NCI-H345 treated with DMSO at 0.1 percent for 48 hours (cell line): ENCODE measurements around the gene MX2.
A peak's percentile ranks its signal among the peaks of the same experiment; 100 is the strongest.
"Not testable (repeated sequence)": the region's sequence is repeated elsewhere in the genome, so short reads cannot be mapped to it uniquely, and the experiment has no call there.

Experiments
- DNase-seq: peaks from one replicate; lab custom pipeline; 2025; ENCODE audit not compliant: unreplicated experiment; lab: John Stamatoyannopoulos, UW

The MX2 gene

DNA sequence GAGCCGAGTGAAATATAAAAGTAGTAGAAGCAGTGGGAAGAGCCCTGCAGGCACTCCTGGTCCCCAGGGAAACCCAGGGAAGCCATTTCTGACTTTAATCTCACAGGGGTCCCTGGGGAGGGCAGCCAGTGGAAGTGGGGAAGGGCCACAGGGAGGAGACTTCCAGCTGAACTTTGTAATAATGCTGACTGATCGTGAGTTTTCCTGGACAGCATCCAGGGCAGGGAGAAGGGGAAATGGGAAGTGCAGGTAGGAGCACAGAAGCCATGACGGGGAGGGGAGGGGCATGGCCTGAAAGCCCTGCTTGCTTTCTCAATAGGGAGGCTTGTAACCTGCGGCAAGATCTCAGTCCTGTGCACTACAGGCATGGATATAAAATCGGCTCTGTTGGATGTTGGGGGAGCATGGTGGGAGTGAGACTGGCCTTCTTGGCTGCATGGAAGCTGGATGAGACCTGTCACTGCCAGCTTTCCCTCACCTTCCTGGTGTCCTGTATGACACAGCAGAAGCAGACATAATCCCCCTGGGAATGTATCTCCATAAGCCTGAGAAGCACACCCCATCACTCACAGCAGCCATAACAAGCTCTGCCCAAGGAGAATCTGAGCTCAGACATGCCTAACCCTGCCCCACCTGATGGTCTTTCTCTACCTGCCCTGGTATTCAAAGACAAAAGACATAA is 49.1 kb downstream of the MX2 start:
- DNase-seq: no peak

DNA sequence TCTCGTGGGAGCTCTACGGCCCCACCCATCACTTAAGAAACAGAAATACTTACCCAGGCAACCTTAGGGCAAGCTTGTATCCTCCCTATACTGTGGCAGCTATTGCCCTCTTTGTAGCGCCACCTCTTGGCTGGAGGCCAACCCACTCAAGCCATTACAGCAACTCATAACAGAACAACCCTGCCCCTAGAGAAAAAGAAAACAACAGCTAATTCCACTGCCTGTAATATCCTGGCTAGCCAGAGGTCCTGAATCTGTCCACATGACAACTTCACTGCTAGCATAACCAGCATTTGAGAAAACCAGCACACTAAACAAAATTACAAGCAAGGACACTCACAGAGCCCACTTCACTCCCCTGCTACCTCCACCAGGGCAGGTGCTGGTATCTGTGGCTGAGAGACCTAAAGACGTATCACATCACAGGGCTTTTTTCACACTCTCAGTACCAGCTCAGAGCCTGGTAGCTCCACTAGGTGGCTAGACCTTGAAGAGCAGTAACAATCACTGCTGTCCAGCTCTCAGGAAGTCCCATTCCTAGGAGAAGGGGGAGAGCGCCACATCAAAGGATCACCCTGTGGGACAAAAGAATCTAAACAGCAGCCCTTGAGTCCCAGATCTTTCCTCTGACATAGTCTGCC is 49.7 kb downstream of the MX2 start:
- DNase-seq: no peak

DNA sequence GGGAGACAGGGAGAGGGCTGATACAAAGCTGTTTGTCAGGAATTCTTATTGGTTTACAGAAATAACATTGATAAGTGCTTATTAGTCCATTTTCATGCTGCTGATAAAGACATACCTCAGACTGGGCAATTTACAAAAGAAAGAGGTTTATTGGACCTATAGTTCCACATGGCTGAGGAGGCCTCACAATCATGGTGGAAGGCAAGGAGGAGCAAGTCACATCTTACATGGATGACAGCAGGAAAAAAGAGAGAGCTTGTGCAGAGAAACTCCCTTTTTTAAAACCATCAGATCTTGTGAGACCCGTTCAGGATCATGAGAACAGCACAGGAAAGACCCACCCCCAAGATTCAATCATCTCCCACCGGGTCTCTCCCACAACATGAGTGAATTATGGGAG is 55.7 kb downstream of the MX2 start:
- DNase-seq: not testable (repeated sequence)

- DNase-seq: no peak
Measured at GRCh38 chr21:41418393-41418792, 56.6 kb downstream of the MX2 start.

- no peak for DNase-seq
Measured at GRCh38 chr21:41418956-41419680, 57.3 kb downstream of the MX2 start.

GRCh38 chr21:41419921-41420862 is 58.4 kb downstream of the MX2 start:
- peak; percentile 40 for DNase-seq

GRCh38 chr21:41420998-41421397 is 59.2 kb downstream of the MX2 start:
- not testable (repeated sequence) for DNase-seq

DNA sequence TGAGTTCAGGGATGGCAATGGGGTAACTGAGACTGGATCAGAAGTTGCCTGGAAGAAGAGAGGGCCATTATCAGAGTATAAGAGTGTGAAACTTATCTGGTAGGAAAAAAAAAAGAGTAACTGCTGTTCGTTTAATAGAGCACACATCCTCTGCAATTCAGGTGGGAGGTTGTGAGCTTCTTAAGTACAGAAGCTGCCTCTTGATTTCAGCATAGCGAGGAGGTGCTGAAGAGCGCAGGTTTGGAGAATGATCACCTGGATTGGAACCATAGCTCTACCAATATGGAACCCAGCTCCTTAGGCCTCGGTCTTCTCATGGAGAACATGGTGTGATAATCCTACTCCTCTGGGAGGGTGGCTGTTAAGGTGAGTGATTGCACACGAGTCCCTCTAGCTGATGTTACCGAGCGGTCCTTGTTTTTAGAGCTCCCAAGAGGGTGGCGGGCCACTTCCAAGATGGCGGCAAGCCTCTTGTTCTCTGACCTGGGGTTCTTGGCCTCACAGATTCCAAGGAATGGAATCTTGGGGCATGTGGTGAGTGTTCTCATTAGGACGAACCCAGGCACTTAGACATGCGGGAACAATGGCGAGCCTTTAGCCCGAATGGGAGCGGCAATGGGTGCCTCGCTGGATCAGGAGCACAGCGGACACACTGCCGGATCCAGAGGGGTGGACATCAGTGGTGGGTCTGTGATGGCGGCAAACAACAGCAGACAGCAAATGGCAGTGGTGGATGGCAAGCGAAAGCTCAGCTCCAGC is 60.9 kb downstream of the MX2 start:
- no peak for DNase-seq

DNA sequence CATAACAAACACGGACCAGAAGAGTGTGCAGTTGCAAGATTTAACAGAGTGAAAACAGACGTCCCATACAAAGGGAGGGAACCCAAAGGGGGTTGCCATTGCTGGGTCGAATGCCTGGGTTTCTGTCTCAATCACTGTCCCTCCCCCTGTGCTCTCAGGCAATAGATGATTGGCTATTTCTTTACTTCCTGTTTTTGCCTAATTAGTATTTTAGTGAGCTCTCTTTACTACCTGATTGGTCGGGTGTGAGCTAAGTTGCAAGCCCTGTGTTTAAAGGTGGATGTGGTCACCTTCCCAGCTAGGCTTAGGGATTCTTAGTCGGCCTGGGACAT is 61.4 kb downstream of the MX2 start:
- DNase-seq: not testable (repeated sequence)

DNA sequence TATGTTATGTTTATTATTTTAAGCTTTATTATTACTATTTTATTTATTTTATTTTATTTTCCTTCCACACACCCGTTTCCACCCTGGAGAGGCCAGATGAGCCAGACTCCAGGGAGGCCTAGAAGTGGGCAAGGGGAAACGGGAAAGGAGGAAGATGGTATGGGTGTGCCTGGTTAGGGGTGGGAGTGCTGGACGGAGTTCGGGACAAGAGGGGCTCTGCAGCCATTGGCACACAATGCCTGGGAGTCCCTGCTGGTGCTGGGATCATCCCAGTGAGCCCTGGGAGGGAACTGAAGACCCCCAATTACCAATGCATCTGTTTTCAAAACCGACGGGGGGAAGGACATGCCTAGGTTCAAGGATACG is 63.7 kb downstream of the MX2 start:
- no peak for DNase-seq

GRCh38 chr21:41425954-41426675 is 64.3 kb downstream of the MX2 start, which contains the start of gene MX1:
Gene MX1 (plus strand): TSS chr21:41426239. CDS start chr21:41432071, 5,832 bp downstream.
- DNase-seq: no peak

DNA sequence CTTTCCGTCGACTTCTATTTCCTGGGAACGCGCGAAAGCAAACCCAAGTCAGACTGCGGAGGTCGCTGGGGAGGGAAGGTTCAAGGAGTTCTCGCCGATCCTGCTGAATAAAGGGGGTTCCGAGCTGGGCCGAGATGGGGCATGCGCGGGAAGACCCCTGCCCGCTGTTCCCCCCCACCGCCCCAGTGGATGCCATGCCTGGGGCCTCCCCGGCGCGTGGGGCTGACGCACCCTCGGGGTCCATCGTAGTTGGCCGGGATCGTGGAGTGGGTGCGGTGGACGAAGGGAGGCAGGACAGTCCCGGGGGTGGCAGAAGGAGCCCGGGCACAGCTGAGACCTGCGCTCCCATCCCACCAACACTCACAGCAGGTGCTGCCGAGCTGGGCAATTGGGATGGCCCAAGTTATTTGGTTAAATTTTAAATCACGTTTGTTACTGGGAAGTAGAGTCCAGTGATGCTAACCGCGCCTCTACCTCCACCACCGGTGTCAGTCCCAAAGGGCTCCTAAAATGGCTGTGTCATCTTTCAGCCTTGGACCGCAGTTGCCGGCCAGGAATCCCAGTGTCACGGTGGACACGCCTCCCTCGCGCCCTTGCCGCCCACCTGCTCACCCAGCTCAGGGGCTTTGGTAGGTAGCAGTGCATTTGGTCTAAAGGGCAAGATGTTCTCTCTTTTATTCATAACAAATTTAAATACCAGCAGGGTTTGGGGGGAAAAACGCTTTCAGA is 65.0 kb downstream of the MX2 start:
- DNase-seq: no peak

DNA sequence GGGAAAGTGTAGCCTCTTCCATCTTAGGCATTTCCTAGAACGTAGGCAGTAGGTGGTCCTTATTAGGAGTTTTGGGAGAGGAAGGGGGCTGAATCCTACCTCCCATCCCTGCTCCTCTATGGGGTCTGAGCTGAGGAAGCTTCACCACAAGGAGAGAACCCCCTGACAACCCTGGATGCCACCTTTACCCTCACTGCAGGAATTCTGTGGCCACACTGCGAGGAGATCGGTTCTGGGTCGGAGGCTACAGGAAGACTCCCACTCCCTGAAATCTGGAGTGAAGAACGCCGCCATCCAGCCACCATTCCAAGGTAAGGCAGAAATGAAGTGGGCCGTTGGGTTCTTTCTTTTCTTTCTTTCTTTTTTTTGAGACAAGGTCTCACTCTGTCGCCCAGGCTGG is 65.7 kb downstream of the MX2 start:
- no peak for DNase-seq

DNA sequence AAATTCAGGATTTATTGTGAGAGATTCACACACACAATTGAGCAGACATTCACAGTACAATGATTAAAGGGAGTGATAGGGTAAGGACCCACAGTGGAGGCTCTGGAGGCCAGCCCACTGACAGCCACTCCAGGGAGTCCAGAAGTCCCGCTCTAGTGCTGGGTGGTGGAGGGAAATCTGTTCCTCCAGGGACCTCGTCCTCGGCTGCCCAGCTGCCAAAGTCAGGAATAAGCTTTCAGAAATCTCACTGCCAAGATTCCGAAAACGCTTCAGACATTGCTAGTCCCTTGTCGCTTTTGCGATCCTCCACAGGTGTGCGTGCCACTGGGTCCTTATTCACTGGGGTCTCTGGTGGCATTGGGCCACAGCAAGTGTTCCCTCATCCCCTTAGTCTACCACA is 66.5 kb downstream of the MX2 start:
- DNase-seq: no peak

GRCh38 chr21:41428847-41429246 is 67.0 kb downstream of the MX2 start:
- no peak for DNase-seq

GRCh38 chr21:41429305-41429704 is 67.5 kb downstream of the MX2 start:
- DNase-seq: no peak

DNA sequence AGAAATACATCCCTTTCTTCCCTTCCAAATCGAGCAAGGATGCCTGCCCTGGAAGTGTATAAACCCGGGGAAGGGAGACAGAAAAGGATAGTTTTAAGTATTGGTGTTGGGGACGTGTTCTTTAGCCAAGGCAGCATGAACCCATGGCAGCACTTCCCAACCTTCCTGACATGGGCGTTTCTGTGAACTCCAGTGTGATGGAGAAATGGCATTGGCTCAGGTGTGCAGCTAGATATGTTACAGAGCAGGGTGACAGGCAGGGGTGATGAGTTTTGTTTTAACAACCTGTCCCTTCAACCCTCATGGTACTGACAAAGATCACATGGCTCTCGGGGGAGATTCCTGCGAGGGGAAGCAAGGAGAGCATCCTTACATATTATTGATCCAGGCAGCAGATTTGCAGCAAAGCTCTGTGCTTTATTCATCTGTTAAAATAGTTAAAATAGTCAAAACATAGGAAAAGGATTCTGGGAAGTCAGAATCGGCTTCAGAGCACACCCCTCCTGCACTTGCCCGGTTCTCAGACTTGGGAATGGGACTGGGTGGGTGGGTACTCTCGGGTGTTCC is 68.2 kb downstream of the MX2 start:
- DNase-seq: no peak

- no peak for DNase-seq
Measured at GRCh38 chr21:41431788-41432548, 70.1 kb downstream of the MX2 start.
